Colonic mucosa (tissue), 4 donors: ENCODE data around the gene NDUFS6. TPM values are rescaled to one million over a fixed set of nuclear protein-coding genes. Genes with fewer than 3 reads are reported as not detected.

ENCODE experiments used
- DNase-seq: peaks from one replicate; pipeline ENCODE4 v3.0.0-alpha.2; 2020
- H3K27ac ChIP-seq: fragments of 200-600 bp; one replicate; pipeline ENCODE4 v1.8.0; 2021
- H3K27me3 ChIP-seq: fragments of 200-600 bp; one replicate; pipeline ENCODE4 v1.8.0; 2021
- H3K36me3 ChIP-seq: fragments of 200-600 bp; one replicate; pipeline ENCODE4 v1.8.0; 2021
- H3K4me1 ChIP-seq: fragments of 200-600 bp; one replicate; pipeline ENCODE4 v1.8.0; 2021; ENCODE audit warnings: mild to moderate bottlenecking
- H3K4me3 ChIP-seq: fragments of 200-600 bp; one replicate; pipeline ENCODE4 v1.8.0; 2021
- H3K9ac ChIP-seq, 2 donors: one replicate each; pipeline ENCODE4 v1.7.0; 2013; ENCODE audit warnings: control low read depth in 2 of 2, low read depth in 2 of 2, low read length in 2 of 2
- H3K9me3 ChIP-seq: fragments of 200-600 bp; one replicate; pipeline ENCODE4 v1.8.0; 2021
- CTCF ChIP-seq: fragments of 200-600 bp; IDR thresholded peaks from one replicate; pipeline ENCODE4 v1.8.0; 2022; ENCODE audit warnings: antibody characterized with exemption, mild to moderate bottlenecking
- intact Hi-C: fragments of 100-400 bp; cut with DNase I; formaldehyde crosslinking; loops from one replicate; pipeline ENCODE4 v1.14.1; 2022
- total RNA-seq, 2 donors: library from RNA; stranded (reverse); fragmentation: NEBNext Ultra II Directional in 1 of 2; extraction: Animal tissue kit (Norgen Biotek cat#: 25700) in 1 of 2; gene quantifications; one replicate each; pipeline ENCODE4 v1.2.1, GENCODE V29; 2021
- donor health status: healthy.
- donor health status: DM: no; HTN: no; CAD: no.
- donor health status: DM: no; HTN: no; CAD: no.

Gene NDUFS6
- total RNA-seq, 2 donors from 2014 or later = 43.2 to 70.7 TPM

GRCh38 chr5:1864896-1865440 is 63.8 kb downstream of the NDUFS6 start:
- Histone ChIP-seq H3K4me3 (no peak overlapping the region), H3K27me3 (no peaks in the 10 kb centered on the region), H3K9me3 (no peaks in the 10 kb centered on the region), H3K4me1 (no peaks in the 10 kb centered on the region), H3K27ac (no peak overlapping the region), H3K36me3 (no peaks in the 10 kb centered on the region), H3K9ac (no peak overlapping the region)
- DNase-seq = no peak
- no peak for TF ChIP-seq CTCF
- intact Hi-C loops = no loop called here

- no peak for TF ChIP-seq CTCF
- intact Hi-C loops = no loop called here
- Histone ChIP-seq H3K9me3 (no peaks in the 10 kb centered on the region), H3K9ac (no peak overlapping the region), H3K27ac (no peak overlapping the region), H3K4me3 (no peak overlapping the region), H3K27me3 (no peaks in the 10 kb centered on the region), H3K36me3 (no peaks in the 10 kb centered on the region), H3K4me1 (no peaks in the 10 kb centered on the region)
- no peak for DNase-seq
Observed at GRCh38 chr5:1865486-1865885, 64.3 kb downstream of the NDUFS6 start.

Other genes starting within 250 kb of the NDUFS6 start
- gene MRPL36, start 1.6 kb upstream of the NDUFS6 start, total RNA-seq = 10 to 100 TPM; 33.0 to 56.3 TPM
- gene IRX4, start 81.5 kb downstream of the NDUFS6 start, total RNA-seq = not detected